Iris pigment epithelial cell (primary cell): ENCODE measurements around the gene ARHGAP26.
A peak's percentile ranks its signal among the peaks of the same experiment; 100 is the strongest.

Experiments
- DNase-seq: peaks from one replicate; pipeline ENCODE4 v3.0.0-alpha.2; 2011; ENCODE audit warnings: low read depth

Gene ARHGAP26

GRCh38 chr5:142847898-142848790 lies 78.0 kb downstream of the ARHGAP26 start:
- peak; percentile 66 for DNase-seq

- no peak for DNase-seq
These were observed 79.3 kb downstream of the ARHGAP26 start for GRCh38 chr5:142849466-142849865.

GRCh38 chr5:142849880-142850279 lies 79.7 kb downstream of the ARHGAP26 start:
- DNase-seq, result no peak

GRCh38 chr5:142851731-142852130 lies 81.6 kb downstream of the ARHGAP26 start:
- no peak for DNase-seq

- DNase-seq, result no peak
These were observed 82.4 kb downstream of the ARHGAP26 start for GRCh38 chr5:142852416-142853198.

GRCh38 chr5:142853682-142854081 lies 83.5 kb downstream of the ARHGAP26 start:
- DNase-seq, result no peak

GRCh38 chr5:142856269-142856782 lies 86.1 kb downstream of the ARHGAP26 start:
- DNase-seq, result no peak

GRCh38 chr5:142857405-142857804 lies 87.2 kb downstream of the ARHGAP26 start:
- DNase-seq, result no peak

GRCh38 chr5:142859037-142859436 lies 88.9 kb downstream of the ARHGAP26 start:
- no peak for DNase-seq

GRCh38 chr5:142860270-142860669 lies 90.1 kb downstream of the ARHGAP26 start:
- DNase-seq, result no peak

GRCh38 chr5:142861011-142861410 lies 90.8 kb downstream of the ARHGAP26 start:
- no peak for DNase-seq

GRCh38 chr5:142862594-142862993 lies 92.4 kb downstream of the ARHGAP26 start:
- DNase-seq, result no peak

GRCh38 chr5:142863856-142864255 lies 93.7 kb downstream of the ARHGAP26 start:
- no peak for DNase-seq

- DNase-seq, result no peak
These were observed 94.4 kb downstream of the ARHGAP26 start for GRCh38 chr5:142864290-142865260.

GRCh38 chr5:142865631-142866030 lies 95.5 kb downstream of the ARHGAP26 start:
- DNase-seq, result no peak

- peak; percentile 78 for DNase-seq
These were observed 96.5 kb downstream of the ARHGAP26 start for GRCh38 chr5:142866563-142867275.

- DNase-seq, result no peak
These were observed 99.7 kb downstream of the ARHGAP26 start for GRCh38 chr5:142869886-142870285.

GRCh38 chr5:142870532-142871362 lies 100.6 kb downstream of the ARHGAP26 start:
- no peak for DNase-seq

GRCh38 chr5:142871363-142872193 lies 101.4 kb downstream of the ARHGAP26 start:
- peak; percentile 28 for DNase-seq
